IPS-20b (cell line): Measurements from ENCODE around the gene TIMP4.

Experiments
- H3K27ac ChIP-seq: one replicate; pipeline ENCODE4 v1.5.1; 2013; ENCODE audit warnings: low read length
- H3K27me3 ChIP-seq: 2 replicates; pipeline ENCODE4 v1.6.1; 2013; ENCODE audit warnings: mild to moderate bottlenecking, low read length, inconsistent platforms; ENCODE audit not compliant: insufficient read depth
- H3K36me3 ChIP-seq: 2 replicates; pipeline ENCODE4 v1.6.1; 2013; ENCODE audit warnings: low read depth, mild to moderate bottlenecking, inconsistent platforms, low read length, moderate library complexity; ENCODE audit not compliant: insufficient read depth
- H3K4me1 ChIP-seq: 2 replicates; pipeline ENCODE4 v1.6.1; 2013; ENCODE audit warnings: mild to moderate bottlenecking, control low read depth, inconsistent platforms, low read length, moderate library complexity; ENCODE audit not compliant: insufficient read depth
- H3K4me3 ChIP-seq: 2 replicates; pipeline ENCODE4 v1.5.1; 2013; ENCODE audit warnings: mild to moderate bottlenecking, low read length, inconsistent platforms
- H3K9ac ChIP-seq: 2 replicates; pipeline ENCODE4 v1.6.1; 2013; ENCODE audit warnings: low read depth, mild to moderate bottlenecking, inconsistent platforms, low read length, moderate library complexity
- H3K9me3 ChIP-seq: 2 replicates; pipeline ENCODE4 v1.6.1; 2013; ENCODE audit warnings: mild to moderate bottlenecking, low read depth, low read length, inconsistent platforms; ENCODE audit not compliant: insufficient read depth

Gene TIMP4

GRCh38 chr3:12182687-12183441 lies 24.2 kb upstream of the TIMP4 start:
- Histone ChIP-seq H3K9ac (no peak overlapping the region), H3K36me3 (no peaks in the 10 kb centered on the region), H3K27ac (no peak overlapping the region), H3K27me3 (no peaks in the 10 kb centered on the region), H3K4me3 (no peak overlapping the region), H3K9me3 (no peaks in the 10 kb centered on the region), H3K4me1 (no peaks in the 10 kb centered on the region)

GRCh38 chr3:12181806-12182205 lies 23.1 kb upstream of the TIMP4 start:
- H3K9ac ChIP-seq = no peak overlapping the region
- H3K4me3 ChIP-seq = no peak overlapping the region
- no peaks in the 10 kb centered on the region for H3K36me3 ChIP-seq
- no peak overlapping the region for H3K27ac ChIP-seq
- no peaks in the 10 kb centered on the region for H3K4me1 ChIP-seq
- H3K27me3 ChIP-seq = no peaks in the 10 kb centered on the region
- no peaks in the 10 kb centered on the region for H3K9me3 ChIP-seq

GRCh38 chr3:12181301-12181700 lies 22.6 kb upstream of the TIMP4 start:
- H3K9me3 ChIP-seq = no peaks in the 10 kb centered on the region
- H3K27me3 ChIP-seq = no peaks in the 10 kb centered on the region
- no peak overlapping the region for H3K27ac ChIP-seq
- no peak overlapping the region for H3K4me3 ChIP-seq
- no peaks in the 10 kb centered on the region for H3K4me1 ChIP-seq
- no peak overlapping the region for H3K9ac ChIP-seq
- H3K36me3 ChIP-seq = no peaks in the 10 kb centered on the region

GRCh38 chr3:12180631-12181030 lies 21.9 kb upstream of the TIMP4 start:
- Histone ChIP-seq H3K27ac (no peak overlapping the region), H3K27me3 (no peaks in the 10 kb centered on the region), H3K4me3 (no peak overlapping the region), H3K4me1 (no peaks in the 10 kb centered on the region), H3K36me3 (no peaks in the 10 kb centered on the region), H3K9ac (no peak overlapping the region), H3K9me3 (no peaks in the 10 kb centered on the region)

GRCh38 chr3:12180218-12180617 lies 21.5 kb upstream of the TIMP4 start:
- no peak overlapping the region for H3K27ac ChIP-seq
- no peaks in the 10 kb centered on the region for H3K9me3 ChIP-seq
- H3K9ac ChIP-seq = no peak overlapping the region
- H3K36me3 ChIP-seq = no peaks in the 10 kb centered on the region
- H3K4me3 ChIP-seq = no peak overlapping the region
- no peaks in the 10 kb centered on the region for H3K4me1 ChIP-seq
- H3K27me3 ChIP-seq = no peaks in the 10 kb centered on the region

GRCh38 chr3:12179441-12179840 lies 20.7 kb upstream of the TIMP4 start:
- Histone ChIP-seq H3K36me3 (no peaks in the 10 kb centered on the region), H3K9ac (no peak overlapping the region), H3K27ac (no peak overlapping the region), H3K9me3 (no peaks in the 10 kb centered on the region), H3K4me1 (no peaks in the 10 kb centered on the region), H3K4me3 (no peak overlapping the region), H3K27me3 (no peaks in the 10 kb centered on the region)

- no peaks in the 10 kb centered on the region for H3K27me3 ChIP-seq
- H3K36me3 ChIP-seq = no peaks in the 10 kb centered on the region
- no peak overlapping the region for H3K9ac ChIP-seq
- no peaks in the 10 kb centered on the region for H3K4me1 ChIP-seq
- no peak overlapping the region for H3K27ac ChIP-seq
- H3K9me3 ChIP-seq = 0 out of 2 replicates have a peak, but pooled peaks cover under 1% of the 10 kb centered on the region
- H3K4me3 ChIP-seq = no peak overlapping the region
Measured at GRCh38 chr3:12178091-12178820, 19.5 kb upstream of the TIMP4 start.

- Histone ChIP-seq H3K4me1 (no peaks in the 10 kb centered on the region), H3K36me3 (peaks cover 10% of the 10 kb centered on the region), H3K27ac (no peak overlapping the region), H3K27me3 (no peaks in the 10 kb centered on the region), H3K9me3 (peaks cover 12% of the 10 kb centered on the region), H3K9ac (no peak overlapping the region), H3K4me3 (no peak overlapping the region)
Measured at GRCh38 chr3:12177126-12177525, 18.4 kb upstream of the TIMP4 start.

- no peak overlapping the region for H3K9ac ChIP-seq
- H3K9me3 ChIP-seq = peaks cover 15% of the 10 kb centered on the region
- H3K4me1 ChIP-seq = no peaks in the 10 kb centered on the region
- H3K27ac ChIP-seq = no peak overlapping the region
- H3K36me3 ChIP-seq = peaks cover 14% of the 10 kb centered on the region
- no peaks in the 10 kb centered on the region for H3K27me3 ChIP-seq
- H3K4me3 ChIP-seq = no peak overlapping the region
Measured at GRCh38 chr3:12175844-12176453, 17.2 kb upstream of the TIMP4 start.

GRCh38 chr3:12175137-12175593 lies 16.5 kb upstream of the TIMP4 start:
- Histone ChIP-seq H3K9me3 (peaks cover 15% of the 10 kb centered on the region), H3K36me3 (peaks cover 17% of the 10 kb centered on the region), H3K9ac (no peak overlapping the region), H3K4me3 (no peak overlapping the region), H3K27ac (no peak overlapping the region), H3K4me1 (no peaks in the 10 kb centered on the region), H3K27me3 (no peaks in the 10 kb centered on the region)

- Histone ChIP-seq H3K9ac (no peak overlapping the region), H3K36me3 (peaks cover 19% of the 10 kb centered on the region), H3K27ac (no peak overlapping the region)
Measured at GRCh38 chr3:12170207-12170606, 11.5 kb upstream of the TIMP4 start.

More at GRCh38 chr3:12170207-12170606, 11.5 kb upstream of the TIMP4 start:
- Histone ChIP-seq H3K9me3 (peaks cover 15% of the 10 kb centered on the region), H3K4me1 (no peaks in the 10 kb centered on the region), H3K4me3 (no peak overlapping the region), H3K27me3 (no peaks in the 10 kb centered on the region)
